HG02840 (cell line): Measurements from ENCODE around the gene ACTN1.

Source experiments
- ATAC-seq: cut with Tn5 transposase; IDR thresholded peaks from one replicate; pipeline ENCODE4 v1.9.1; 2021; ENCODE audit warnings: mild to moderate bottlenecking, moderate library complexity, moderate number of reproducible peaks; ENCODE audit not compliant: unreplicated experiment, low FRiP score

ACTN1 gene

GRCh38 chr14:68952531-68953195, 26.4 kb downstream of the ACTN1 start:
- no peak for ATAC-seq

GRCh38 chr14:68951800-68952530, 27.1 kb downstream of the ACTN1 start:
- ATAC-seq, result no peak

- ATAC-seq, result no peak
Observed at GRCh38 chr14:68951035-68951797, 27.9 kb downstream of the ACTN1 start.

- no peak for ATAC-seq
Observed at GRCh38 chr14:68950111-68950510, 29.0 kb downstream of the ACTN1 start.

- ATAC-seq, result no peak
Observed at GRCh38 chr14:68949601-68949965, 29.5 kb downstream of the ACTN1 start.

- no peak for ATAC-seq
Observed at GRCh38 chr14:68948686-68949600, 30.2 kb downstream of the ACTN1 start.

GRCh38 chr14:68947802-68948201, 31.3 kb downstream of the ACTN1 start:
- no peak for ATAC-seq

GRCh38 chr14:68946489-68946822, 32.6 kb downstream of the ACTN1 start:
- ATAC-seq, result no peak

GRCh38 chr14:68945585-68946488, 33.3 kb downstream of the ACTN1 start:
- no peak for ATAC-seq

- no peak for ATAC-seq
Observed at GRCh38 chr14:68945190-68945584, 33.9 kb downstream of the ACTN1 start.

GRCh38 chr14:68944162-68944561, 34.9 kb downstream of the ACTN1 start:
- no peak for ATAC-seq

GRCh38 chr14:68943107-68943506, 36.0 kb downstream of the ACTN1 start:
- no peak for ATAC-seq

- ATAC-seq, result no peak
Observed at GRCh38 chr14:68942296-68943035, 36.6 kb downstream of the ACTN1 start.

- no peak for ATAC-seq
Observed at GRCh38 chr14:68941820-68942219, 37.3 kb downstream of the ACTN1 start.

- ATAC-seq, result no peak
Observed at GRCh38 chr14:68940614-68941185, 38.4 kb downstream of the ACTN1 start.

- no peak for ATAC-seq
Observed at GRCh38 chr14:68939893-68940613, 39.0 kb downstream of the ACTN1 start.

- ATAC-seq, result no peak
Observed at GRCh38 chr14:68939181-68939892, 39.8 kb downstream of the ACTN1 start.
